HCEC 1CT (cell line): ENCODE measurements around the gene FOXN4.

ENCODE experiments used
- DNase-seq: peaks from one replicate; pipeline ENCODE4 v3.0.0-alpha.2; 2017

FOXN4 gene

DNA sequence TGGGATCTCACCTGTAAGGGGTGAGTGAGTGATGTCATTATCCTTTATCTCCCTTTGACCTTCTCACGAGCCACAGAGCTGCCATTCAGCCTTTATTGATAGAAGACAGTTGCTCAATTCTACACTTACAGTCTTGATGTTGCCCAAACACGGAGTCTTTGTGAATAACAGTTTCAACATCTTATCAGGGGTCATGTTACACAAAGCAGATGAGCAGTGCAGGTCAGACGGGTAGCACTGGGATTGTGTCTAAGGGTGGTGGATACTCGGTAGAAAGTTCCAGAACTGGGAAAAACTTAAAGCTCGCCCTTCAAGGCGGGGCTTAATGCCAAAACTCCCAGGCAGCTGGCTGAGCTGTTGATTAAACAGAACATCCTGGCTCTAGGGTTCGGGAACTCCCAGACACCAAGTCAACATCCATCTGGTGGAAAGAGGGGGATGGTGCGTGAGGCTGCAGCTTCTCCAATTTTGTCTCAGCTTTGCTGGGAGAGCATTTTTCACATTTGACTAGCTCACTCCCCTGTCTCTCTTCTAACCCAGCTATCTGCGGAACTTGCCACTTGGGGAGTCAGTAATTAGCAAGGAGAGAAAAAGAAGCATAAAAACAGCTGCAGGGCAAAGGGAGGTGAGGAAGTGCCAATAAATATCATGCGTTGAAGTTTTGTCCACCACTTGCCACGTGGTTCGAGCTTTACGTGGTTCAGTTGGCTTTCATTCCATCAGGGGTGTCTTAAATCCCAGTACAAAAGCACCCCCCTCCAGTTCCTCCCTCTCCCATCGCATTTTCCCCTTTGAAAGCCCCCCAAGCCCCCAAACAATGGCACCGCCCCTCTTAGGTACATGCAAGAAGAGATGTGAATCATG, 31.0 kb downstream of the FOXN4 start:
- peak; percentile 25 for DNase-seq

DNA sequence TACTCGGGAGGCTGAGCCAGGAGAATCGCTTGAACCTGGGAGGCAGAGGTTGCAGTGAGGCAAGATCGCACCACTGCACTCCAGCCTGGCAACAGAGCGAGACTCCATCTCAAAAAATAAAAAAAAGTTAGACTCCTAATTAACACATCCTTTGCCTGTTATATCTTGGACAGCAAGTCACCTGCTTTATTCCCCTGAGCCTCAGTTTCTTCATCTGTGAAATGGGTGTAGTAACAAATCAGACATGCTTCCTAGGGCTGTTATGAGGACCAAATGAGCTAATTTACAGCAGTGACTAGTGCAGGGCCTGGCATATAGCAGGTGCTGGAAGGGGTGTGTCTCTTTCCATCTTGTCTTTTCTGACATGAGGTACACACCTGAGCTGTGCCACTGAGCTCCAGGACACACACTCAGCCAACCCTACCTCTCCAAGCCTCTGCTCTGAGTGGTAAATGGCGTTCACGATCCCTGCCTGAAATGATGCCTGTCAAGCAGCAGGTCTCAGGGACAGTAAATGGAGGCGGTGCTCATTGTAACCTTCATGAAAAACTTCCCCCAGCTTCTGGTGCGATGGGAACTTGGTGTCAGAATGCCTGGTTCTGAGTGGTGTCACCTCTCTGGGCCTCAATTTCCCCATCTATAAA, 31.7 kb downstream of the FOXN4 start:
- DNase-seq: no peak

DNA sequence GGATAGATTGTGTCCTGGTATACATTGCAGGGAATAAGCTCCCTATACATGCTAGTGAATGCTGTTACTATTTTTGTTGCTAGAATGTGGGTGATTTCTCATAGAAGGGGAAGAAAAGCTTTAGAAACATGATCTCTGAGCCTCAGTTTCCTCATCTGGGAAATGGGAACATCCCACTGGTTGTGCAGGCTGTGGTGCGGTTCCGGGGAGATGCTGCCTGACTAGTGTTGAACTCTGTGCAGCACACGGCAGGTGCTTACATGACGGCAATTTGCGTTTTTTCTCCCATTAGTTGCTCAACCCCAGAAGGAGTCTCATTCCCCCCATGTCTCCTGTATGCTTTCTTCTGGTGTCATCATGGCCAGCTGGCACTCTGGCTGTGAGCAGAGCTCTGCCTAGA, 32.9 kb downstream of the FOXN4 start:
- DNase-seq: no peak

- DNase-seq: no peak
Measured at GRCh38 chr12:109275173-109275572, 33.9 kb downstream of the FOXN4 start.

- no peak for DNase-seq
Measured at GRCh38 chr12:109274381-109274780, 34.7 kb downstream of the FOXN4 start.

- DNase-seq: no peak
Measured at GRCh38 chr12:109273354-109273753, 35.7 kb downstream of the FOXN4 start.

DNA sequence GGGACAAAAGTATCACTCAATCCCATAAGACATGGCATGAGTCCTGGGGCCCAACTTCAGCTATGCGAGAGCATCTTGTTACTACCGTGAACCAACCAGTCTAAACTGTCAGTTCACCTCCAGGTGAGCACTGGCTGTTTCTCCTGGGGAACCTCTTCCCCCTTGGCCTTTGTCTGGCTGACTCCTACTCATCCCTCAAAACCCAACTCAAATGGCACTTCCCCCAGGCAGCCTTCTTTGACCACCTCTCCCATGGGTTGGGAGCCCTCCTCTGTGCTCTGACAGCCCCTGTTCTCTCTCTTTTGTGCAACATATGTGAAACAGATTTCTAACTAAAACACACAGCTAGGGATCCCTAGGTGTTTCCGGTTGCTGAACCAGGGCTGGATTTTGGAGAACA, 37.7 kb downstream of the FOXN4 start:
- DNase-seq: no peak

DNA sequence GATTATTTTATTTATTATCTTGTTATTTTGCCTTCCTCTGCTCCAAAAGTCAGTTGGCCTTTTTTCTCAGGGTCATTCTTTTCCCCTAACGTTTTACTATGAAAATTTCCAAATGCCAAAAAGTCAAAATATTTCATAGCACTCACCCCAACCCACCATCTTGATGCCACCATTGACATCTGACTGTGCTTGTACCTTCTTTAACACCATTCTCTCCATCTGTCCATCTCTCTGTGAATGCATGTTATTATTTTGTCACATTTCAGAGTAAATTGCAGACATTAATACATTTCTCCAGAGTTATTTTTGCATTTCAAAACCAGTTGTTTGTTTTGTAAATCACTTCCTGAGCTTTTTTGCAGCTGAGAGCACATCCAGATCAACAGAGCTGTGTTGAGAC, 38.6 kb downstream of the FOXN4 start:
- no peak for DNase-seq

DNA sequence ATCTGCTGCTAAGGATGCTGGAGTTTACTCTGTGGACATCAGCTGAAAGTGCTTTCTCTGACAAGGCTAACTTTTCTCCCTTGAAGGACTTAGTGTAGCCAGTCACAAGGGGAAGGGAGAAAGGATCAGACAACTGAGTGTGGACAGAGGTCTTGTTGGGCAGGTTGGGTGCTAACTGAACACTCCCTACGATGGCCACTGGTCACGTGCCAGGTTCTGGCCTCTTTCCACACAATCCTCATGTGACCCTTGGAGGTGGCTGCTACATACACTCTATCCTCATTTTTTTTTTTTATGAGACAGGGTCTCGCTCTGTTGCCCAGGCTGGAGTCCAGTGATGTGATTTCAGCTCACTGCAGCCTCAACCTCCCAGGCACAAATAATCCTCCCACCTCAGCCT, 39.7 kb downstream of the FOXN4 start:
- no peak for DNase-seq

- DNase-seq: no peak
Measured at GRCh38 chr12:109268896-109269295, 40.2 kb downstream of the FOXN4 start.

- DNase-seq: no peak
Measured at GRCh38 chr12:109267361-109267760, 41.7 kb downstream of the FOXN4 start.

DNA sequence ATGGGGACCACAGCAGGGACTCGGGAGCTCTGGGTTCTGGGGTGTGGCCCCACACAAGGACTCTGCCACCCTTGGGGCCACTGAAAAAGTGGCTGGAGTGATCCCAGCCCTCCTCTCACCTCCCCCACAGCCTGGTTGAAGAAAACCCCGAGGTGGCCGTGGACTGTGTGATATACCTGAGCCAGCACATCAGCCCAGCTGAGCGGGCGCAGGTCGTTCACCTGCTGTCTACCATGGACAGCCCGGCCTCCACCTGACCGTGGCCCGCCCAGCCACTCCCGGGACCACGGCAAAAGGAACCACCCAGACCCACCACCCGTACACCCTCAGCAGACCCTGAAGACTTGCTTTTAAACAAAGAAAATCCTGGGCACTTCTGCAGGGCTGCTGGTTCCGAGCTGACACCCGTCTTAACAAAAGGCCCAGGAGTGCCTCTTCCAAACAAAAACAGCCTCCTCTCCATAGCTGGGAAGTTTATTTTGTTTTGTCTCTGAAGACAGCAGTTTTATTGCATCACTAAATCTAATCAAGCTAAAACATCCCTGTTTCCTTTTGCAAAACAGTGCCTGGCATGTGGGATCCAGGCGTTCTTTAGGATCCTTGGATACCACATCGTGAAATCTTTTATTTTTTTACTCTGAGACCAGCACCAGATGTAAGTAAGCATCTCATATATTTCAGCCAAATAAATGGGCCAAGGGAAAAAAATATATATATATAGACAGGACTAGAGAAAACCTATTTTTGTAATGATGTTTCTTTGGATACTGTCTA, 42.8 kb downstream of the FOXN4 start:
- DNase-seq: no peak

GRCh38 chr12:109264943-109265650, 44.0 kb downstream of the FOXN4 start:
- DNase-seq: no peak

DNA sequence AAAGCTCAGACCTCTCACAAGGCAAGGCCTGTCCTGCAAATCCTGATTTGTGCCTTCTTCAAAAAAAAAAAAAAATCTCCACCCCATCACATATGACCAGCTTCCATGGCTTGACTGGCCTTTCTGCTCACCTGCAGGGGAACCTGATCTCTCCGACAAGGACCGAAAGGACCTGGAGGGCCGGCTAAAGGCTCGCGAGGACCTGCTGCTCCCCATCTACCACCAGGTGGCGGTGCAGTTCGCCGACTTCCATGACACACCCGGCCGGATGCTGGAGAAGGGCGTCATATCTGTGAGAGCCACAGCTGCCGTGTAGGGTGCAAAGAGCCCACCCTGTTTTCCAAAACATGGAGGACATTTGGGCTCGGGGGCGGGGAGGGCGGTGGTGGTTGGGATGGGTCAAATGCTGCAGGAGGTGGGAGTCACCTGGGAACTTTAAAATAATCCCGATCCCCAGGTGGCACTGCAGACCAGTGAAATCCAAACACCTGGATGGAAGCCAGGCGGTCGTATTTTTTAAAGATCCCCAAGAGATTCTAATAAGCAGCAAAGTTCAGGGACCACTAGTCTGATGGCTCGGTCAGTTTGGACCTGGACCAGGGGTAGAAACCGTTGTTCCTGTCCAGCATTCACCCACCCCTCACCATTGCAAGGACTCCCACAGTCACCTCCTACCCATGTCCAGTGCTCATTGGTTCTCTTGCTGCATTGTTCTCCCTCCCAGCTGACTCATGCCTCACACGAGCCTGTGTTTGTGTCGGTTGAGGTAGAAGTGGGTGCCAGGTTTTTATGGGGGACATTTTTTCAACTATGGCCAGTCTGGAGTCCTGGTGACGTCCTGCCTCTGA, 44.8 kb downstream of the FOXN4 start:
- peak; percentile 56 for DNase-seq

- no peak for DNase-seq
Measured at GRCh38 chr12:109263439-109263838, 45.6 kb downstream of the FOXN4 start.

DNA sequence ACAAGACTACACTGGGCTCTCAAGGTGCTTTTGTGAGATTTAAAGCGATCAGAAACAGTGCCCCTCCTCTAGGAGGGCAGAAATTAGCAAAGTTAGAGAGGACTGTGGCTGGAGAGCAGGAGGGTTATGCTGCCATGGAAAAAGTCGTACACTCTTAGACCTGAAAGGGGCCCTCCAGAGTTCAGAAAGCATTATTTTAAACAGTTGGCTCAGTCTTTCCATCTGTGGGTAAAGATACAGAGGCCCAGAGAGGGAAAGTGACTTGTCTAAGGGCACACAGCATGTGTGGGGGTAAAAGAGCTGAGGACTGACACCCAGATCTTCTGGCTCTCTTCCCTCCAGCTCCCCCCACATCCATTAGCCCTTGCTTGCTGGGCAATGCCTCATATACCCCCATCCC, 47.1 kb downstream of the FOXN4 start:
- no peak for DNase-seq

DNA sequence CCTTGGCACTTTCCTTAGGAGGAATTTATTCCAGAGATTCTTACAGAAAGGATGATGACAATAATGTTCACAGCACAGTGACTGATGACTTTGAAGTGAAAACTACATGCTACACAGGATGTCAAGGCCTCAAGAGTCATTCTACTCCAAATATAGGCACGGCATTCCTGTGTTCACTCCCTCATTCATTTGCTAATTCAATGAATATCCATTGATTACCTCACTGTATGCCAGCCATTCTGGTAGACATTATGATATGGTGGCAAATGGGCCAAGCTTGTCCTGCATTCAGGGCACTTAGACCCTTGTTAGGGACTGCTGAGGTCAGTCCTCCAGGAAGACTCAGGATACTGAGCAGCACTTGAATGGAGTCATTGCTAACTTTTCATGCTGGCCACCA, 48.0 kb downstream of the FOXN4 start:
- DNase-seq: no peak

DNA sequence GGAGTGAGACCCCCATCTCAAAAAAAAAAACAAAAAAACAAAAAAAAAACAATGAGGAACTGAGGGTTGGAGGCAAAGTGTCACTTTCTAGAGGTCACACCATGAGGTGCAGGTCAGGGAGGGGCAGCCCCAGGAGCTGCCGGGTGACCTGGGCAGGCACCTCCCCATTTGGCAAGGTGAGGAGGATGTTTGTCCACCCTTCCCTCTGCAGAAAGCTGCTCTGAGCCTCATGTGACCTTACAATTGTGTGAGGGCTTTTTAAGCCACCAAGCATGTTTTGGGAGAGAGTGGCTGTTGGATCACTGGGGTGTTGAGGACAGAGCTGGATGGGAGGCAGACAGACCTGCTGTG, 49.6 kb downstream of the FOXN4 start:
- no peak for DNase-seq

DNA sequence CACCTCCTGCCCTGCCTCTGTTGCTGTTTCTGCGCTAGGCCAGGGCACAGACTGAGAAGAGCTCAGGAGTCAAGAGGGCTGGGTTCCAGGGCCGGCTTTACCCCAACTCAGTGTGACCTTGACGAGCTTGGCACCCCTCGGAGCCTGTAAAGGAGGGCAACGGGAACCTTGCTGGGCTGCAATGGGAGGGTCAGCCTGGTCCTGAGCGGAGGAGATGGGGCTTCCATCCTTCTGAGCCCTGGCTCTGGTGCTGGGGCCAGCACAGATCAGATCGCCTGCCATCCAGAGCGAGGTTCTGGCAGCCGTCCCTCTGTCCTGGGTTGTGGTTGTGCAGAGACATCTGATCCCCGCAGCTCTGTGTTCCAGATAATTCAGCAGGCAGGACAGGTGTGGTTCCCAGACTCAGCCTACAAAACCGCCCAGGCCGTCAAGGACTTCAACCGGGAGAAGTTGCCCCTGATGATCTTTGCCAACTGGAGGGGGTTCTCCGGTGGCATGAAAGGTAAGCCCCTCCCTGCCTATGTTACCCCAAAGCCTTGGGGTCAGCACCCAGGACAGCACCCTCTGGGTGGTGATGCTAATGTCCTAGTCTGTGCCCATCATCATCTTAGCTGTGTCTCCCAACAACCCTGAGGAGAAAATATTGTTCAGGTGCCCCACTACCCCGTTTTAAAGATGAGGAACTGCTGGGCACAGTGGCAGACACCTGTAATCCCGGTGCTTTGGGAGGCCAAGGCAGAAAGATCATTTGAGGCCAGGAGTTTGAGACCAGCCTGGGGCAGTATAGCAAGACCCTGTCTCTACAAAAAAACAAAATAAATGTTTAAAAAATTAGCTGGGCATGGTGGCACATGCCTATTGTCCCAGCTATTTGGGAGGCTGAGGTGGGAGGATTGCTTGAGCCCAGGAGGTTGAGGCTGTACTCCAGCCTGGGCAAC, 50.2 kb downstream of the FOXN4 start:
- no peak for DNase-seq

- no peak for DNase-seq
Measured at GRCh38 chr12:109258201-109258600, 50.9 kb downstream of the FOXN4 start.

DNA sequence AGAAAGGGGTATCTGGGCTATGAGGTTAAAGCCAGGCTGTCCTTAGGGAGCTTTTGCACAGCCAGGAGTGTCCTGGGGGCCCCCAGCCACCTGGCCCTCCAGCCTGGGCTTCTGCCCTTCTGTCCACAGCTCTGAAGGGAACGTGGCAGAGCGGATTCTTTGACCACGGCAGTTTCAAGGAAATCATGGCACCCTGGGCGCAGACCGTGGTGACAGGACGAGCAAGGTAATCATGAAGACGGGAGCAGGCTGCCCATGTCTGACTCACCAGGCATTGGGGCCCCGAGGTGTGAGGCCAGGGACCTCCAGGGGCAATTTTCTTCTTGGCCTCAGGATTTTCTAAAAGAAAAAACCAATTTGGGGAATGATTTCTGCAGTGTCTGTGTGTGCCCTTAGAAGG, 53.1 kb downstream of the FOXN4 start:
- no peak for DNase-seq
